Hippocampal formation (tissue), 2 donors: ENCODE data around the gene ZNF205.
A peak's percentile ranks its signal among the peaks of the same experiment; 100 is the strongest.

ENCODE experiments used
- DNase-seq, 2 donors: peaks; one replicate each; lab custom pipeline; 2025; lab: John Stamatoyannopoulos, UW

ZNF205 gene

DNA sequence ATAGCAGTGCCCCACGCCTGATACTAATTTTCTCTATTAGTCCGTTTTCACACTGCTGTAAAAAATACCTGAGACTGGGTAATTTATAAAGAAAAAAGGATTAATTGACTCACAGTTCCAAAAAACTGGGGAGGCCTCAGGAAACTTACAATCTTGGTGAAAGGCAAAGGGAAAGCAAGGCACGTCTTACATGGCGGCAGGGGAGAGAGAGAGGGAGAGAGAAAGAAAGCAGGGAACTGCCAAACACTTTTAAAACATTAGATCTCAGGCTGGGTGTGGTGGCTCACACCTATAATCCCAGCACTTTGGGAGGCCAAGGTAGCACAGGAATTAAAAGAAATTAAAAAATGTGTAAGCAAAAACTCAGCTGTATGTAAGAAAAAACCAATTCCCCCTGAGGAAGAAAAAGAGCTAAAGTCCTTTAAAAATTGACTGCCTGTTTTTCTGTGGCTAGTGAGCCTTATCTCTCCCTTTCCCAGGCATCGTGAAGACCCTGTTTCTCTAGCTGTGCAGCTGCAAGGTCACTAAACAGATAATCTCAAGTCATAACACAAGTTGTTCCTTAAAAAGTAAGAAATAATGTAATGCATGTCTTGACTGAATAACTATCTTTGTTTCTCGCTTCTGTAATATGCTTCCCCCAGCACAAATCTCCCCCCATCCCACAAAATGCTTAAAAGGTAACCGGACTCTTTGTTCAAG is 27.3 kb upstream of the ZNF205 start:
- DNase-seq, result no peak

DNA sequence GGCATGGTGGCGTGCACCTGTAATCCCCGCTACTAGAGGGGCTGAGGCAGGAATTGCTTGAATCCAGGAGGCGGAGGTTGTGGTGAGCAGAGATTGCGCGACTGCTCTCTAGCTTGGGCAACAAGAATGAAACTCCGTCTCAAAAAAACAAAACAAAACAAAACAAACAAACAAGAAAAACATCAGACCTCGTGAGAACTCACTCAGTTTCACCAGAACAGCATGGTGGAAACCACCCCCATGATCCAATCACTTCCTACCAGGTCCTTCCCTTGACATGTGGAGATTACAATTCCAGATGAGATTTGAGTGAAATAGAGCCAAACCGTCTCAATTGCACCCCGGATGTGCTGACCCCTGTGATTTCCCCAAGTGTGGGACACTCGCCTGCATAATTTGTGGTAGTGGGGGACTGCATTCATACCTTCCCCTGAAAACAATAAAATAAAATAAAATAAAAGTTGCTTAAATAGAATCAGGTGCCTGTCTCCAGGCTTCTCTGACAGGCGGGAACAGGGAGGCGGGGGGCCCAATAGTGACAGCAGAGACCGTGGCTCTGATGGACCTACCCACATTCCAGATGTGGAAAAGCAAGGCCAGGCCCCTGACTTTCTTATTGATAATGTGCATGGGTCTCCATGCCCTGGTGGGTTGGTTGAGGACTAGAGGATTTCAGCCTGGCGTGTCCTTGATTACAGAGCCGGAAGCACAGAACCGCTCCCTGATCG is 26.4 kb upstream of the ZNF205 start:
- DNase-seq, result no peak

DNA sequence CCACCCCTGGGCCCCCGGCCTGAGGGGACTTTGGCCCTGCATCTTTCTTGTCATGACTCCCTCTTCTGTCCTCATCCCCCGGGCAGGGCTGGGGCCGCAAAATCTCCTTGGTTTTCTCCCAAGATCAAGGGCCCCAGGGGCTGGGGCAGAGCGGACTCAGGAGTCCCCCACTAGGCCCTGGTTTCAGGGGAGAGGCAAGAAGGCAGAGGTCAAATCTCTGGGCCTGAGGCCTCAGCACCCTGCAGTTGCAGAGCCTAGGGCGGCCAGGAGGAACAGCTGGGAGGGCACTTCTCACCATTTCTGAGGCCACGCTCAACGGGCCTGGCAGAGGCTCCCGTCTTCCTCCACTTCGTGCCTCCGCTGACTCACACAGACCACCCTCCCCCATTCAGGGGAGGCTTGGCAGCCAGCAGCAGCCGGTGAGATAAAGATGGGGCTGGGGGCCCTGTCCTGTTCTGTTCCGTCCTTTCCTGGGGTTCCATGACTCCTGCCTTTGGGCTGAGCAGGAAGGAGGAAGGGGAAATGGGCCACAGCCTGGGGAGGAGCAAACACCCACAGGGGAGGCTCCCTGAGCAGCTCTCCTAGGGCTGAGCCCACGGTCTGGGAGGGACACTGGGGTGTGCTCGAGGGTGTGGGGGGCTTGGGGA is 25.7 kb upstream of the ZNF205 start:
- DNase-seq, result no peak

DNA sequence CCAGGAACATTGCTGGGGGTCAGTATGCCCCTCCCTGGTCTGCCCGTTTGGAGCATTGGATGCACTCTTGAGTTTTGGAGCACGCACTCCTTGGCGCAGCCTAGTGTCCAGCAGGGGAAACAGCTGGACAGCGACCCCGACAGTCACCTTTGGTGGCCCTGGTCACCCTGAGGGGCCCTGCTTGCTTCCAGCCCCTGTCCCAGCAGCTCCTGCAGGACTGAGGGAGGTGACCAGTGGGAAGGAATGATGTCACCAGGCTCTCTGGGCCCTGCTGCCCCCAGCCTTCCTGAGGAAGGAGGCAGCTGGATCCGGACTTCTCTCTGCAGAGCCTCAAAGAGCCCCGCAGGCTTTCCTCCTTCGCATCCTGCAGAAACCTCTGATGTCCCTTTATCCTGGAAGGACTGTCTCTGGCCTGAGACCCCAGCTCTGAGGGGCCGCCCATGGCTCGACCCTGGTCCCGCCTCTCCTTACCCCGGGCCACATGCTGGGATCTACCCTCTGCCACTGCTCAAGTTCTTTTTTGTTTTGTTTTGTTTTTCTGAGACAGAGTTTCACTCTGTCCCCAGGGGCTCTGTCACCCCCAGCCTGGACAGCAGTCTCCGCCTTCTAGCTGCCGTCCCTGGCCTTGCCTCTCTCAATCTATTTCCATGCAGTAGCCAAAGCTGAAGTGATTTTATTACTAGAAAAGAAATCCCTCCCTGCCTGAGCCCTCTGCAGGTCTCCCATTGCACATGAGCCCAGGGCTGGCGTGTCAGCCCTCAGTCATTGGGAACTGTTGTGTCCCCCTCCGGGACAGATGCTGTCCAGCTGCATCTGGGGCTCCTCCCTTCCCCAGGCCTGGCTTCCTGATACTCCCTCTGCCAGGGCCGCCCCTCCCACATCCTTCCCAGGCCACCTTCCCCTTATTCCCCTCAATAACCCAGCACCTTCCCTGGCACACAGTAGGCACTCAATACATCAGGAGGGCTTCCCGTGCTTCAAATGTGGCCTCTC is 24.8 kb upstream of the ZNF205 start:
- no peak for DNase-seq

DNA sequence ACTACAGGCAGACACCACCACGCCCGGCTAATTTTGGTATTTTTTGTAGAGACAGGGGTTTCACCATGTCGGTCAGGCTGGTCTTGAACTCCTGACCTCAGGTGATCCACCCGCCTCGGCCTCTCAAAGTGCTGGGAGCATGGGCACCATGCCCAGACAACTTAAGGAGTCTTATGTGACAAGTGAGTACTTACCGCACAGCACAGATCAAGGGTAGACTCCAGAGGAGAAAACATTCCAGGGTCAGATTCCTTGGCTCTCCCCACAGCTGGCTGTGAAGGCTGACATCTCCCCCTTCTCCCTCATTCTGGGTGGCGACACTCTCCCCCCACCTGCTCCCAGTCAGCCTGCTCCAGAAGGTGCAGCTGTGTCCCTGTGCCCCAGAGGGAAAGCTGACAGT is 23.9 kb upstream of the ZNF205 start:
- no peak for DNase-seq

DNA sequence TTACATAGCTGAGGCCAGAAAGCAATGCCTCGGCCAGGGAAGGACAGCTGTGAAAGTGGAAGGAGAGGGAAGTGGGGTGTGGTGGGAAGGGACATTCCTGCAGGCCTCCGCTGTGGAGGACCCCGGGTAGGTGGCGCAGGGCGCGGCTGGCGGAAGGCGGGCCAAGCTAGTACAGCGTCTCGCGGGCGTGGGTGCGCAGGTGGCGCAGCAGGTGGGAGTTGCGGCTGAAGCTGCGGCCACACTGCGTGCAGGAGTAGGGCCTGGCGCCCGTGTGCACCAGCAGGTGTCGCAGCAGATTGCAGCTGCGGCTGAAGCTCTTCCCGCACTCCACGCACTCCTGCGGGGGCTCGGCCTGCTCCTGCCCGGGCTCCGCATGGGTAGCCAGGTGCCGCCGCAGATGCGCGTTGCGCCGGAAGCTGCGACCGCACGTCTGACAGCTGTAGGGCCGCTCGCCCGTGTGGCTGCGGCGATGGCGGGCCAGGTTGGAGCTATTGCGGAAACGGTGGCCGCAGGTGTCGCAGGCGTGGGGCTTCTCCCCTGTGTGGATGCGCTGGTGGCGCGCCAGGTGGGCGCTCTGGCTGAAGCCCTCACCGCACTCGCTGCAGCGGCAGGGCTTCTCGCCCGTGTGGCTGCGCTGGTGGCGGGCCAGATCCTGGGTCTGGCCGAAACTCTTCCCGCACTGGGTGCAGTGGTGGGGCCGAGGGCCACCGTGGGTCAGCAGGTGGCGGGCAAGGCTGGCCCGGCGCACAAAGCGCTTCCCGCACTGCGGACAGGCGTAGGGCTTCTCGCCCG is 23.3 kb upstream of the ZNF205 start:
- DNase-seq, result no peak

DNA sequence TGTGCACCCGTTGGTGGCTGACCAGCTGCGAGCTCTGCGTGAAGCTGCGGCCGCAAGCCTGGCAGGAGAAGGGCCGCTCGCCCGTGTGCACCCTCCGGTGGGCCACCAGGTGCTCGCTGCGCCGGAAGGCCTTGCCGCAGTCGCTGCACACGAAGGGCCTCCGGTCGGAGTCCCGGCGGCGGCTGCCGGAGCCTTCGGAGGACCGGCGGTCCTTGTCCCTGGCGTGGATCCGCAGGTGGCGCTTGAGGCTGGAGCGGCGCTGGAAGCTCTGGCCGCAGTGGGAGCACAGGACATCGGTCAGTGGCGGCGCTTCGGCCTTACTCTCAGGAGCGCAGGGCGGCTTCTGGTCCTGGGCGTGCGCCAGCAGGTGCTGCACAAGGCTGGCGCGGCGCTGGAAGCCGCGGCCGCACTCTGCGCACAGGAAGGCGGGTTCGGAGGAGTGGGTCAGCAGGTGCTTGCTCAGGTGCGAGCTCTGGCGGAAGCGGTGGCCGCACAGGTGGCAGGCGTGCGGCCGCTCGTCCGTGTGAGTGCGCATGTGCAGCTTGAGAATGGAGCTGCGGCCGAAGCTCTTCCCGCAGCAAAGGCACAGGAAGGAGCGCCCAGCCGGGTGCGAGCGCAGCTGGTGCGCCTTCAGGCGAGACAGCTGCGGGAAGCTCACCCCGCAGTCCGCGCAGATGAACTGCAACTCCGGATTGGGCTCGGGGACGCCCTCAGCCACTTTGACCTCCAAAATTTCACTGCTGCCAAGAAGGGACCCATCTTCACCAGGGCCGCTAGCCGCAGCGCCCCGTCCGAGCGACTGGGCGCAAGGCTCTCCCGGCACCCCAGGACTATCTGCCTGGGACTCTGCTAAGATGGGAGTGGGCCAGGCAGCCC is 22.4 kb upstream of the ZNF205 start:
- DNase-seq, result no peak

DNA sequence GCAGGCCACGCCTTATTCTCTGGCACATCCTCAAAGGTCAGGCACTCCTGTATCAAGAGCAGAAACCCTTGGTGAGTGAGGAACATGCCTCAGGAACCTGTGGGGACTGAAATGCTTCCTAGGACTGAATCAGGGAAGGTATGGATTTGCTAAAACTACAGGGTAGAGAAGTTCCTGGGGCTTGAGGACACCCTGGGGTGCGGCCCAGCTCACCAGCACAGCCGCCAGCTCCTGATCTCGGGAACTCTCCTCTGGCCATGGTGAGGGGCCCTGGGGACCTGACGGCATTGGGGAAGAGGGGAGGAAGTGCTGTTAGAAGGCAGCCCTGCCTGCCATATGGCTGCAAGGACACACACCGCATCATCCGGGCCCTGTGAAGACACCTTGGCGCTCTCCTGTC is 20.8 kb upstream of the ZNF205 start:
- no peak for DNase-seq

DNA sequence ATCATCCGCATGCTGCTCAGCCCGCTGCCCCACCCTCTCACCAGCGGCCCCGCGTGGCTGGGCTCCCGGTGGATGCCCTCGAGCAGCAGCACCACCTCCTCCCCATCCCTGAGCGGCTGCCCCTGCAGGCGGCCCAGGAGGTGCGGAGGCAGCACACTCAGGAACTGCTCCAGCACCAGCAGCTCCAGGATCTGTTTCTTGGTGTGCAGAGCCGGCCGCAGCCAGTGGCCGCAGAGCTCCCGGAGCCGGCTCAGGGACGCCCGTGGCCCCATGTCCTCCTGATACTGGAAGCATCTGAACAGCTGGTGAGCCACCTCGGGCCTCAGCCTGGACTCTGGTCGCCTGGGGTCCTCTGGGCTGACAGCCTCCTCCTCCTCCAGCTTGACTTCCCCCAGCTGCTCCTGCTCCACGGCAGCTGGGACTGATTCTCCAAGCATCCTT is 19.9 kb upstream of the ZNF205 start:
- no peak for DNase-seq

DNA sequence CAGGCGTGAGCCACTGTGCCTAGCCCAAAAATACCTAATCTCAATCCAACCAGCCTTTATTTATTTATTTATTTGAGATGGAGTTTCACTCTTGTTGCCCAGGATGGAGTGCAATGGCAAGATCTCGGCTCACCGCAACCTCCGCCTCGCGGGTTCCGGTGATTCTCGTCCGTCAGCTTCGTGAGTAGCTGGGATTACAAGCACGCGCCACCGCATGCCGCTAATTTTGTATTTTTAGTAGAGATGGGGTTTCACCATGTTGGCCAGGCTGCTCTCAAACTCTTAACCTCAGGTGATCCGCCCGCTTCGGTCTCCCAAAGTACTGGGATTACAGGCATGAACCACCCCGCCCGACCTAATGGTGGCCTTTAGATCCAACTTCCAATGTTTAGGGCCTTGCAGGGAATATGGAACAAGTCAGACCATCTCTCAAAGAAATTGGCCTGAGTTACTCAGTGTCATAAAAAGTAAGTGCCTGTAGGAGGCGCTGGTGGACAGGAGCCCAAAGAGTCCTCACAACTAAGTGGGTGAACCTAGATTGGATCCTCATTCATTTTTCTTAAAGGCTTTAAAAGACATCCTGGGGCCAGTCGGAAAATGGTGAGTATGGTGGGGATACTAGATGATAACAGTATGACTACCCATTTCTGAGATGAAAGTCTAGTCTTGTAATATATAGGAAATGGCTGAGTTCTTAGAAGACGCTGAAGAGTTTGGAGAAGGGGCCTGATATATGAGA is 17.9 kb upstream of the ZNF205 start:
- no peak for DNase-seq

DNA sequence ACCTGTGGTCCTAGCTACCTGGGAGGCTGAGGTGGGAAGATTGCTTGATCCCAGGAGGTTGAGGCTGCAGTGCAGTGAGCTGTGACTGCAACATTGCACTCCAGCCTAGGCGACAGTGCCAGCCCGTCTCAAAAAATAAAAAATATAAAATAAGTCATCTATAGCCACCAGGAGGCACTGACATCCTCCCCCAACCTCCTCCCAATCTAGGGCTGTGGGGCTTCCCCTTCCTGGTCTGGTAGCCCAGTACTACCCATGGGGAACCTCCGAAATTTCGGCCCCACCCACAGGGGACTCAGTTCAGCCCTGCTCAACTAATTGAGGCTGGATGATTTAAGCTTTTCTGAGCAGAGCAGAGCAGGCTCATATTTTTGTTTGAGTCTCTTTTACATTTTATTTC is 16.5 kb upstream of the ZNF205 start:
- no peak for DNase-seq

DNA sequence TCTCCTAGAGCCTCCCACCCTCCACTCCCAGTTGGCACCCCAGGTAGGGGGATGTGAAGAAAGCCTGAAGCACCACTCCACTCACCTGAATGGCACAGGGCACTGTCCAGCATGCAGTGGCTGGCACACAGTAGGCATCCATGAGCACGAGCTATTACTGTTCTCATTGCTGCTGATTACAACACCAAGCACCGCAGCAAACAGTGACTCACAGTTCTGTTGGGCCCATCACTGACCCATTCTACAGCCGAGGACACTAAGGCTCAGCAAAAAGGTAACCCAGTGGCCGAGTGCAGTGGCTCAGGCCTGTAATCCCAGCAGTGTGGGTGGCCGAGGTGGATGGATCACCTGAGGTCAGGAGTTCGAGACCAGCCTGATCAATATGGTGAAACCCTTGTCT is 16.0 kb upstream of the ZNF205 start:
- DNase-seq, result no peak

DNA sequence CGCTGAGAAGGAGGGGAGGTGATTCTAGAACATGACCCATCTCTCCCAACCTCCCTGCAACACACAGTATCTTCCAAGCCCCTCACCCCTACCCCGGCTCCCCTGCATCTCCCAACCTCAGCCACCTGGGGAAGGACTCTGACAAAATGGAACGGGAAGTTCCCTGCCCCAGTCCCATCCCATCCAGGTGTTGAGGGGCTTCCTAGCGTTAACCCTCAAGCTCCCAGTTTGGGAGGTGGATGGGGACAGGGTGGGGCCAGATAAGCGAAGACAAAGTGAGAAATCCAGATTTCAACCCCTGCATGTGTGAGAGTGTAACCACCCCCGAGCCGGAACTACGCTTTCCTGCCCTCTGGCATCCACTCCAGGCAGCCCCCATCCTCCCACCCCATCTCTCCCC is 15.1 kb upstream of the ZNF205 start:
- DNase-seq, result no peak

DNA sequence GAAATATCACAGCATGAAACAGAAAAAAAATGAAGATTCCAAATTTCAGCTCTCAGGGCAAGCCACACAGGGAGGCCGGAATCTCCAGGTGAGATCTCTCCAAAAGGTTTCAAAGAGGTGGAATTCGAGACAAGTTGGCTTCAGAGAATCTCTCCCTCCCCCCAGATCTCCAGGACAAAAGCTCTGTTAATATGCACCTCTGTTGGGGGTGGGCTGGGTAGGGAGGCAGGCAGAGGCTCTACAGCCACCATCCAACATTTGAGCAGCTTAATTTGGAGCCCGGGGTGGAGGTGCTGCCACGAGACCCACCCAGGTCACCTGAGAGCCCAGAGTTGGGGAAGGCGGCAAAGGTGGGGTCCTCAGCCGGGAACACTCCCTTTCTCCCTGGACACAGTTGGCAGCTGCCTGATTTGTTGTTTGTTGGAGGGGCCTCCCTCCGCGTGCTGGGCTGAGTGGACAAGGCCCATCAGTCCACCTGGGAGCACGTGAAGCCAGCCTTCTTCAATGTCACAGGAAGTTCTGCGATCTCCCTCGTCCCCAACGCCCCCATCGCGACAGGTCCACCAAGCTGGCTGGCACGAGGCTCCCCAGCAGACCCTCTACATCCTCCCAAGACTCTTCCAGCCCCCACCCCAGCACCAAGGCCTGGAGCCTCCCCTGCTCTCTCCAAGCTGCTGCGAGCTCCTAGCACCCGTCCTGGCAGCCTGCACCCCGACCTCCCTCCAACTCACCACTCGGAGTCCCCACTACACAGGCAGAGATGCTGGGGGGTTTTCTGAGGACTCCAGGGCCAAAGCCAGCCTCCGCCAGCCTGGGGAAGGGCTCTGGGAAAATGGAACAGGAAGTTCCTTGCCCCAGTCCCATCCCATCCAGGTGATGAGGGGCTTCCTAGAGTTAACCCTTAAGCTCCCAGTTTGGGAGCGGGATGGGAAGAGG is 13.7 kb upstream of the ZNF205 start, which contains the start of gene ZSCAN10:
TSS of gene ZSCAN10 (minus strand) at position 836 of the 936 bp plus-strand sequence. CDS start 6,357 bp downstream, outside the sequence.
- DNase-seq, result no peak

DNA sequence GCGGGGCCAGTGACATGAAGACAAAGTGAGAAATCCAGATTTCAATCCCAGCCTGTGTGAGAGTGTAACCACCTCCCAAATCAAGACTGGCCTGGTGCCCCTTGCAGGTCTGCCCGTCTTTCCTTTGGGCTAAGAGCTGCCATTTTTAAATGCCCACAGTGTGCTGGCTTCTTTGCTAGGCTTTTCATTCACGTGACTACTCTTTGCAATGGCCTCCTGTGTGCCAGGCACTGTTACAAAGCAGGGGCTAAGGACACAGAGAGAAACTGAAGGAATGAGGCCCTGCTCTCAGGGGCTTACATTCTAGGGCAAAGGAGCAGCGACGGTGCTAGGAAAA is 13.0 kb upstream of the ZNF205 start:
- DNase-seq, result no peak

DNA sequence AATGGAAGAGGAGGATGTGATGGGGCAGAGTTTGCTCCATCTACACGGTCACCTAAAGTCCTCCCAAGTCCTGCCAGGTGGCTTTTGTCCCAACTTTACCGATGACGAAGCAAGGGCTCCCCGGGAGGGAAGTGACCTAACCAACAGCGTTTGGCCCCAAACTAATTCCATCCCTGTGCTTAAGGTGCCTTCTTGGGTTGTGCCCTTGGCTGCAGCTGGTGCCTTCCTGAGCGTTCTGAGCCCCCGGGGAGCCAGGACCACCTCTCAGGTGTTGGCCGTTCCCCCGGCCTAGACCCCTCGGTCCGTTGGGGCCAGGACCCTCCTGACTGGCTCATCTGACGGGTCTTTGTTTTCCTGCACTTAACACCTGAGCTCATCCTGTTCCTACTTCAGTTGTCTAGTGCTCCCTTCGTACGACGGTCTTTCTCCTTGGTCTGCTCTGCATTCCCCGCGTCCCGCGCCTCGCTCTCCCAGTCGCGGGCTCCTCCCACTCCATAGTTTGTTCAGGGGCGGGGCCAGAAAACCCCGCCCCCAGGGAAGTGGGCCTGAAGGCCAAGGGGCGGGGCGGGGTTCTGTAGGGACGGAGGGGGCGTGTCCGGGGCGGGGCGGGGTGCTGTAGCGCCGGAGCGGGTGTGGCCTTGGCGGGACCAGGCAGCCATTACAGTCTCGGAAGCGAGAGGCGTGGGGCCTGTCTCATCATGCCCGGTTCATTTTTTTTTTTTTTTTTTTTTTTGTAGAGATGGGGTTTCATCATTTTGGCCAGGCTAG is 12.5 kb upstream of the ZNF205 start:
- DNase-seq, result peak in 1 of 2 donors; percentile 59
